ENCODE data around the gene LAMC1.

LAMC1 gene

DNA sequence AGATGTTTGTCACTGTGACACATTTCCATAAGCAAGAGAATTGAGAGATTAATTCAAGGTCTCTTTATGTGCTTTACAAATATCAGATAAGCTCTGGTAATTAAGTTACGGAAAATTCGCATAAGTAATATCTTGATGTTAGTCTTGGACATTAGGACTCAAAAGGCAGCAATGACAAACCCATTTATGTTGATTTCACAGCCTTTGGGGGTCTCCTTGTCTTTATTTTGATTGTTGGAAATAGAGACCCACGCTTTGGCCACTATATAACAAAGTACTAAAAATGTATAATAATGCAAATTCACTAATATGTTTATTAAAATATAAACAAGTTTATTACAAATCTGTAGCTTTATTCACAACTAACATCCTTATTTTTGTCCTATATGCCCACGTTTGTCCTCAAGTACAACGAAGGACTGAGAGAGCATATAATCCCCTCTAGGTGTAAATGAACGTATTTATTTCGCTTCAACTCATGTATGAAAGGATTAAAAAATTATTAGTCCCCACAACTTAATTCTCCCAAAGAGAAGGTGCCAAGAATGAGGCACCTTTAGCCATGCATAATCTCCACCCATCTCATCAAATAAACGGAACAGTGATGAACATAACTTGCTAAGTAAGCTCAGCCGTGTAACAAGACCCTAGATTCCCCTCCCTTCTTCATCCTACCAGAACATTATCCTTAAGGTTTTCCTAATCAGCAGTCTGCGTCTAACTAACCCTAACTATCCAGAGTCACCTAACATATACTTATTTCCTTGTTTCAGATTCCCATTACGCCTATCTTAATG lies 1.6 kb upstream of the LAMC1 start:
- no peak for DNase-seq

DNA sequence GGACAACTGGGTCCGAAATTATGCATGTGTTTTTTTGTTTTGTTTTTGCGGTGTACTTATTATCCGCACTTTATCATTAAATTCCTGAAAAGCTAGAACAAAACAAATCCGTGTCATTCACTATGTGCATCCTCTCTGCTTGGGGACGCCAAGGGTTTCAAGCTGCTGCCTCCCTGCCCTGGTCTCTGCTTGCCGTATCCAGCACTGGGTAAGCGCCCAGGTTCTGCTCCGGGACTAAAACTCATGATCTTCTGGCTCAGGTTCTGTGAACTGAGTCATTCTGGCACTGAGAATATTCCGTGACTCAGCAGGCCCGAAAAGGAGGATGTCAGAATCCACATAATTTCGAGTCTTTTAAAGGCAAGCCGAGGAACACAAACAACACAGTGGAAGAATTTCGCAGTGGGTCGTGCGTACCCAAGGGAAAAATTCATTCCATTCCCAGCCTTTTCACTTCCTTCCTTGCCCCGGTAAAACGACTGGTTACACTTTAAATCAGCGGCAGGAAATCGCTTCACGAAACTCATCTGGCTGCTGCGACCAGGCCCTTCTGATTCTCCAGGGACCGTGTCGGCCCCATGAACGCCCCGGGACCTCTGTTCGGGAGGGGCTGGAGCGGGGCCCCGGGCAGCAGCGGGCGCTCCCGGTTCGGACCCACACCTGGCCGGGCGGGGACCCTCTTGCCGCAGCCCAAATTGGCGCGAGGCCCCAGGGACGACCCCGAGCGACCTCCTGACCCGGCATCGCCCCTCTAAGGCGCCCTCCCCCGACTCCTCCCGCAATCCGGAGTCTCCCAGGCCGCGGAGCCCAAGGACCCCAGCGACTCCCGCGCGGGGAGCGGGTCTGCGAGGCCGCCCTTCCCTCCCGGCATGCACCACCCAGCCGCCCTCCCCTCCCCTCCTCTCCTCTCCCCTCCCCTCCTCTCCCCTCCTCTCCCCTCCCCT lies 746 bp upstream of the LAMC1 start:
- DNase-seq, result peak; percentile 88

GRCh38 chr1:183023601-183024316 lies 539 bp downstream of the LAMC1 start:
- peak; percentile 92 for DNase-seq

DNA sequence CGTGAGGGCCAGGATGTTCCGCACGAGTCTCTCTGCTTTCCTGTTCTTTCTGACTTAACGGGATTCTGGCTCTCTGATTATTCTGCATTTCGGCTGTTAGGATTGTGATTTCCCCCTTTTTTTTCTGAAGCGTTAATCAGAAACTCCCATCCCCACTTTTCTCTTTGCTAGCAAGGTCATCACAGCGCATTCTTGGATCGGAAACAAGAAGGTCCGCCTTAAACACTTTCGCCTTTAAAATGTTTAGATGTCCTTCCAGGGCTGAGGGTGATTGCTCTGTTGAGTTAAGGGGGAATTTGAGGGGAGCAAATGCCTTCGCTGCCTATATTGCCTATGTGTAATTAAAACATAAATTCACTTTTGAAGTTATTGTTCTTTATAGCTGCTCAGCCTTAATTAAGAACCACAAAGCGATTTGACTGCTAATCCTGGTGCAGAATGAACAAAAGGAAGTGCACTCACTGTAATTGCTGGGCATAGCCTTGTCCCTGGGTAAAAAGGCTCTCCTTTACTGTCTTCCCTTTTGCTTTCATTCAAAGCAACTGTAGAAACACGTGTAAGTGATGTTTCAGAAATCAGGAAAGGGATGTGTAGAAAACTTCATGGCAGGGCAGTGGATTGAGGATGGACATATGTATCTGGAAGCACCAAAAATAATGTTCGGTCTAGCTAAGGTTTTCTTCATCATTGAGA lies 1.2 kb downstream of the LAMC1 start:
- DNase-seq, result peak; percentile 28

DNA sequence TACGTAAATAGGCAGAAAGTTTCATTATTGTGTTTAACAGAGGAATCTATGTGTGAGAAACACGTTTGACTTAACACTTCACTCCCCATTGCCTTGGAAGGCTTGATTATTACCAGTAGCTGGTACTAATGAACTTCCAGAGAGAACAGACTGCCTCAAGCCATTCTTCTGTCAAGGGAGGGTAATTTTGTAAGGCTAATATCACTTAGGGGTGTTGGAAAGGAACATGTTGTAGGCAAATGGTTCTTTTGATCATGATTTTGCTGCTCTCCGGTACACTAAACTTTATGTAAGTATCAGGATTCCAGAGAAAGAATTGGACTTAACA lies 1.8 kb downstream of the LAMC1 start:
- DNase-seq, result no peak

GRCh38 chr1:183025782-183026774 lies 2.9 kb downstream of the LAMC1 start:
- DNase-seq, result no peak

- no peak for DNase-seq
Observed at GRCh38 chr1:183027031-183027430, 3.8 kb downstream of the LAMC1 start.

- no peak for DNase-seq
Observed at GRCh38 chr1:183027791-183028190, 4.6 kb downstream of the LAMC1 start.

GRCh38 chr1:183029591-183030000 lies 6.4 kb downstream of the LAMC1 start:
- peak; percentile 37 for DNase-seq

DNA sequence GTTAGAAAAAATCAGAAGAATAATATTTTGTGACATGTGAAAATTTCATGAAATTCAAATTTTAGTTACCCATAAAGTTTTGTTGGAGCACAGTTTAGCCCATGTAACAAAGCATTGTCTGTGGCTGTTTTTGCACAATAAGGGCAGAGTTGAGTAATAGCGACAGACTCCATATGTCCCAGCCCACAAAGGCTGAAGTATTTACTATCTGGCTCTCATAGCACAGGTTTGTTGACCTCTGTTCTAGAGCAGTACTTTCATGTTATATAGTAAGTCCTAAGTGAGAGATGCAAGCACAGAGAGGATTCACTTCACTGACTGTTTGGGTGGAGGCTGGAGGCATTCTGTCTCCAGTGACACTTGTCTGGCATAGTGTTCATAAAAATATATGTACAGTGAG lies 6.8 kb downstream of the LAMC1 start:
- DNase-seq, result peak; percentile 90

GRCh38 chr1:183032122-183032921 lies 9.1 kb downstream of the LAMC1 start:
- DNase-seq, result peak; percentile 49

GRCh38 chr1:183033205-183033604 lies 10.0 kb downstream of the LAMC1 start:
- DNase-seq, result no peak

- no peak for DNase-seq
Observed at GRCh38 chr1:183034682-183035081, 11.5 kb downstream of the LAMC1 start.

- no peak for DNase-seq
Observed at GRCh38 chr1:183038333-183038866, 15.2 kb downstream of the LAMC1 start.

DNA sequence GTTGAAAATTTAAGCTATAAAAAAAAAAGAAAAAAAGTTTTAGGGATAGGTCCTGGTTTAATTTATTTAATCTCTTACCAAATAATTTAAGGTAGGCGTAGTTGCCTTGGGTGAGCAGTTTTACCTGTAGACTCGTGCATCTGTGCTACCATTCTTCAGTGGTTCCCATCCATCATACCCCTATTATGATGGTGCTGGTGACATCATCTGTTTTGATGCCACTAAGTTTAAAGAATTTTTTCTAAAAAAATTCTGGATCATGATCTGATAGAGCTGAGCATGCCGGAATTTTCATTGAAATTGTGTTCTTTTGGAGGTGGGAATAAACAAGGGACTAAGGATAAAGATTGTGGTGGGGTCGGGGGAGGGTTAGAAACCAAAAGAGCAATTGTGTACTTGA lies 15.7 kb downstream of the LAMC1 start:
- no peak for DNase-seq

DNA sequence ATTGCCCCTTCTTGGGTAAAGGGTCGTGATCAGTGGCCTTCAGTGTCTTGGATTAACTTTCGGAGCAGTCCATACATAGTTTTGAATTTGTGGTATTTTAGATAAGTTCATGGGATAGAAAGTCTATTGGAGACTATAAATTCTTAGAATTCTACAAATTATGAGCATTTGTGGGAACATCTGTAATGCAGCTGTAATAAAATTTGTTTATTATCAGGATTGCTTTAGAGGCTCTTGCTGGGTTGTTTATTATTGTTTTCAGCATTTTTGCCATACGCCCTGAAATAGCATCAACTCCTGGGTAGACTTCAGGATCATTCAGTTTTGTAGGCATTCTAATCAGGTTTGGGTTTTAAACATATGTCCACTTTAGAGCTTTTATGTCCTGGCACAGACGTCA lies 16.1 kb downstream of the LAMC1 start:
- no peak for DNase-seq

GRCh38 chr1:183039985-183040447 lies 16.8 kb downstream of the LAMC1 start:
- peak; percentile 36 for DNase-seq

GRCh38 chr1:183040547-183040971 lies 17.3 kb downstream of the LAMC1 start:
- DNase-seq, result no peak

DNA sequence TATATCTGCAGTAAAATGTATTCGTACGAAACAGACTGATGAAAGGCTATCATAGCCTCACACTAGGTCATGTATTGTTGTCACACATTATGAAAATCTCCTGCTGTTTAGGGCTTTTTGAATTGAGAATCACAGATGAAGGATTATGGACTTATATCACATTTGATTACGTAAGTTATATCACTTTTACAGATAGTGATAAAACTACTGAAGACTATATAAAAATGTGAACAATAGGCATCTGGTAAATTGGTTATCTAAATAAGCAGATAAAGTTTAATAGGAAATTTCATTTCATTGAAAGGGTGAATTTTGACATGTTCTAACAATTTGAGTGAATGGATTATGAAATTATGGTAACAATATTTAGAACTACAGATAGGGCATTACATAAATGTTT lies 20.0 kb downstream of the LAMC1 start:
- DNase-seq, result no peak

Data from DMS53 (cell line).